Rectal smooth muscle tissue (tissue), 1 donor: Measurements from ENCODE around the gene CDK1.
"Not testable (repeated sequence)": the region's sequence is repeated elsewhere in the genome, so short reads cannot be mapped to it uniquely, and the experiment has no call there.

Experiments
- H3K27ac ChIP-seq: one replicate; pipeline ENCODE4 v1.7.0; 2013; ENCODE audit warnings: low read depth, low read length, inconsistent platforms
- H3K27me3 ChIP-seq: one replicate; pipeline ENCODE4 v1.7.0; 2013; ENCODE audit warnings: low read length; ENCODE audit not compliant: control insufficient read depth, insufficient read depth
- H3K36me3 ChIP-seq: one replicate; pipeline ENCODE4 v1.7.0; 2013; ENCODE audit warnings: low read length; ENCODE audit not compliant: control insufficient read depth, insufficient read depth
- H3K4me1 ChIP-seq: one replicate; pipeline ENCODE4 v1.7.0; 2013; ENCODE audit warnings: low read length; ENCODE audit not compliant: control insufficient read depth, insufficient read depth
- H3K4me3 ChIP-seq: one replicate; pipeline ENCODE4 v1.7.0; 2013; ENCODE audit warnings: low read length
- H3K9ac ChIP-seq: one replicate; pipeline ENCODE4 v1.7.0; 2013; ENCODE audit warnings: low read length

The CDK1 gene

GRCh38 chr10:60822809-60823208 lies 44.5 kb downstream of the CDK1 start:
- no peak overlapping the region for H3K27ac ChIP-seq
- peaks cover 3% of the 10 kb centered on the region for H3K4me1 ChIP-seq
- no peak overlapping the region for H3K9ac ChIP-seq
- H3K4me3 ChIP-seq: no peak overlapping the region
- no peaks in the 10 kb centered on the region for H3K36me3 ChIP-seq
- H3K27me3 ChIP-seq: no peaks in the 10 kb centered on the region

GRCh38 chr10:60823324-60823723 lies 45.0 kb downstream of the CDK1 start:
- Histone ChIP-seq H3K36me3 (no peaks in the 10 kb centered on the region), H3K27me3 (no peaks in the 10 kb centered on the region), H3K4me3 (no peak overlapping the region), H3K27ac (no peak overlapping the region), H3K9ac (no peak overlapping the region), H3K4me1 (no peaks in the 10 kb centered on the region)

- H3K27me3 ChIP-seq: no peaks in the 10 kb centered on the region
- no peak overlapping the region for H3K4me3 ChIP-seq
- H3K4me1 ChIP-seq: no peaks in the 10 kb centered on the region
- no peak overlapping the region for H3K9ac ChIP-seq
- H3K36me3 ChIP-seq: no peaks in the 10 kb centered on the region
- H3K27ac ChIP-seq: no peak overlapping the region
These were observed 47.2 kb downstream of the CDK1 start for GRCh38 chr10:60825520-60825919.

GRCh38 chr10:60827791-60828488 lies 49.7 kb downstream of the CDK1 start:
- no peak overlapping the region for H3K4me3 ChIP-seq
- H3K27ac ChIP-seq: no peak overlapping the region

GRCh38 chr10:60828489-60828852 lies 50.2 kb downstream of the CDK1 start:
- no peaks in the 10 kb centered on the region for H3K4me1 ChIP-seq
- H3K36me3 ChIP-seq: no peaks in the 10 kb centered on the region
- H3K27me3 ChIP-seq: no peaks in the 10 kb centered on the region
- H3K27ac ChIP-seq: no peak overlapping the region
- no peak overlapping the region for H3K9ac ChIP-seq
- no peak overlapping the region for H3K4me3 ChIP-seq

More at GRCh38 chr10:60827791-60828488, 49.7 kb downstream of the CDK1 start:
- H3K9ac ChIP-seq: no peak overlapping the region
- no peaks in the 10 kb centered on the region for H3K4me1 ChIP-seq
- no peaks in the 10 kb centered on the region for H3K36me3 ChIP-seq
- H3K27me3 ChIP-seq: no peaks in the 10 kb centered on the region

GRCh38 chr10:60832136-60832535 lies 53.9 kb downstream of the CDK1 start:
- not testable (repeated sequence) for H3K4me3 ChIP-seq, H3K27me3 ChIP-seq, H3K4me1 ChIP-seq, H3K36me3 ChIP-seq, H3K27ac ChIP-seq, H3K9ac ChIP-seq

GRCh38 chr10:60834401-60834800 lies 56.1 kb downstream of the CDK1 start:
- Histone ChIP-seq H3K27me3 (no peaks in the 10 kb centered on the region), H3K9ac (no peak overlapping the region), H3K4me3 (no peak overlapping the region), H3K36me3 (no peaks in the 10 kb centered on the region), H3K27ac (no peak overlapping the region), H3K4me1 (no peaks in the 10 kb centered on the region)

GRCh38 chr10:60835049-60835448 lies 56.8 kb downstream of the CDK1 start:
- Histone ChIP-seq H3K9ac (no peak overlapping the region), H3K27me3 (no peaks in the 10 kb centered on the region), H3K4me1 (no peaks in the 10 kb centered on the region), H3K4me3 (no peak overlapping the region), H3K27ac (no peak overlapping the region), H3K36me3 (no peaks in the 10 kb centered on the region)

- not testable (repeated sequence) for H3K4me1 ChIP-seq, H3K27me3 ChIP-seq, H3K9ac ChIP-seq, H3K36me3 ChIP-seq, H3K4me3 ChIP-seq, H3K27ac ChIP-seq
These were observed 62.9 kb downstream of the CDK1 start for GRCh38 chr10:60841227-60841626.

- Histone ChIP-seq H3K4me1 (no peaks in the 10 kb centered on the region), H3K4me3 (no peak overlapping the region), H3K27me3 (no peaks in the 10 kb centered on the region), H3K36me3 (no peaks in the 10 kb centered on the region), H3K9ac (no peak overlapping the region), H3K27ac (no peak overlapping the region)
These were observed 64.4 kb downstream of the CDK1 start for GRCh38 chr10:60842694-60843093.
